HG03460 (cell line): Measurements from ENCODE around the gene TAF11L4.
"Not testable (repeated sequence)": the region's sequence is repeated elsewhere in the genome, so short reads cannot be mapped to it uniquely, and the experiment has no call there.

Source experiments
- ATAC-seq: cut with Tn5 transposase; IDR thresholded peaks from one replicate; pipeline ENCODE4 v1.9.1; 2021; ENCODE audit not compliant: unreplicated experiment

TAF11L4 gene

GRCh38 chr5:17521501-17521900 lies at the start of gene TAF11L4:
TAF11L4 (plus strand) TSS chr5:17521801.
- ATAC-seq = not testable (repeated sequence)

DNA sequence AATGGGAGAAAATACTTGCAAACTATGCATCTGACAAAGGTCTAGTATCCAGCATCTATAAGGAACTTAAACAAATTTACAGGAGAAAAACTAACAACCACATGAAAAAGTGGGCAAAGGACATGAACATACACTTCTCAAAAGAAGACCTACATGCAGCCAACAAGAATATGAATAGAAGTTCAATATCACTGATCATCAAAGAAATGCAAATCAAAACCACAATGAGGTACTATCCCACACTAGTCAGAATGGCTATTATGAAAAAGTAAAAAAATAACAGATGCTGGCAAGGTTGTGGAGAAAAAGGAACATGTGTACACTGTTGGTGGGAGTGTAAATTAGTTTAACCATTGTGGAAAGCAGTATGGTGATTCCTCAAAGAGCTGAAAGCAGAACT lies 46.5 kb upstream of the TAF11L4 start:
- not testable (repeated sequence) for ATAC-seq

DNA sequence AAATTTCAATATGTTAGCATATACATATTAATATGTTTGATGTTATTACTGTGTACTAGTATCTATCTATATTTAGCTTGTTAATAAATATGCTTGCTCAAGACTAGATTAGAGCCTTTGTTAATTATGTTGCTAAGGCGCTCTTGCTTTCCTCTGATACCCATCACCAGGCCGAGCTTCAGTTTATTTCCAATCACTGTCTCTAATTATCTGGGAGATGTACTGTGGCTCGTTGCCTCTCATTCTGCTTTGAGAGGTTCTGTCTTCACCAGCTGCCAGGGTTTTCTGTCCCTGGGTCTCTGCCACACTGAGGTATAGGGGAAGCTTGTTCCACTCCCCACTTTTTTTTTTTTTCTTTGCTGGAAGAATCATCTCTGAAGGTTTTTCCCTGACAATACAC lies 44.6 kb upstream of the TAF11L4 start:
- no peak for ATAC-seq

DNA sequence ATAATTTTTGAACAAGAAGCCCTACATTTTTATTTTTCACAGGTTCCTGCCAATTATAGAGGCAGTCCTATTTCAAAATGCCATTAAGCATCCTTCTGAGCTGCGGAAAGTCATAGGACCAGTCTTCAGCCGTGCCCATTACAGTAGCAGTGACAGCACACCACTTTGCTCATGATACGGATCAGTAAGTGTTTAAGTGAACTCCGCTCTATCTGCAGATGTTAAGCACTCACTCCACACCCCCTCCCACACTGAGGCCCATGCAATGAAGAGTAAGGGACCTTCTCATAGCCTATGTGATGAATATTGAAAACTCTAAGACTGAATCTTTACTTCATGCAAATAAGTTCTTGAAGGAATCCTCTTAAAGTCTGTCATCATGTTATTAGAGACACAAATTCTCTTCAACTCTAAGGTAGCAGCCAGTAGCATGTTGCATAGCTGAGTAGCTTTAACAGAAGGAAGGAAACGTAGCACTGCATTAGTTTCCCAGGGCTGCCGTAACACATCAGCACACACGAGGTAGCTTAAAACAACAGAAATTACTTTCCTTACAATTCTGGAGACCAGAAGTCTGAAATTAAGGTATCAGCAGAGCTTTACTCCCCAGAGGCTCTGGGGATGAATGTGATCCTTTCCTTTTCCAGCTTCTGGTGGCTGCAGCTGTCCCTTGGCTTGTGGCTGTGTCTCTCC lies 43.9 kb upstream of the TAF11L4 start:
- no peak for ATAC-seq

DNA sequence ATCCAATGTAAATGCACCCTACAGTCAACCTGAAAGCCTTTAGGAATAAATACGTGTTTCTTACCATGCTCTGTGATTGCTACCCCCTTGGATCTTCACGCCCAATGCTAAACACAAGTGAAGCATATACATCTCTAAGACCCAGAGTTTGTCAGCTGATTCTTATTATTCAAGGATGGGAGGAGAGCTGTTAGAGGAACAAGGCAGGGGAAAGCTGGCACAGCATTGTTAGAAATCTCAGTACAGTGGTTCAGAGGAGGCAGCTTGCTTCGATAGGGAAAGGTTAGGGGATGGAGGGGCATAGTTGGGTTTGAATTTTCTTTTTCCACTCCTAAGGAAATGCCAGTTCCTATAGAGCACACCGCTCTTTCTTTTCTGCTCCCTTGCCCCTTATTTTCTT lies 40.2 kb upstream of the TAF11L4 start:
- ATAC-seq = no peak

GRCh38 chr5:17482790-17483189 lies 38.8 kb upstream of the TAF11L4 start:
- ATAC-seq = no peak

DNA sequence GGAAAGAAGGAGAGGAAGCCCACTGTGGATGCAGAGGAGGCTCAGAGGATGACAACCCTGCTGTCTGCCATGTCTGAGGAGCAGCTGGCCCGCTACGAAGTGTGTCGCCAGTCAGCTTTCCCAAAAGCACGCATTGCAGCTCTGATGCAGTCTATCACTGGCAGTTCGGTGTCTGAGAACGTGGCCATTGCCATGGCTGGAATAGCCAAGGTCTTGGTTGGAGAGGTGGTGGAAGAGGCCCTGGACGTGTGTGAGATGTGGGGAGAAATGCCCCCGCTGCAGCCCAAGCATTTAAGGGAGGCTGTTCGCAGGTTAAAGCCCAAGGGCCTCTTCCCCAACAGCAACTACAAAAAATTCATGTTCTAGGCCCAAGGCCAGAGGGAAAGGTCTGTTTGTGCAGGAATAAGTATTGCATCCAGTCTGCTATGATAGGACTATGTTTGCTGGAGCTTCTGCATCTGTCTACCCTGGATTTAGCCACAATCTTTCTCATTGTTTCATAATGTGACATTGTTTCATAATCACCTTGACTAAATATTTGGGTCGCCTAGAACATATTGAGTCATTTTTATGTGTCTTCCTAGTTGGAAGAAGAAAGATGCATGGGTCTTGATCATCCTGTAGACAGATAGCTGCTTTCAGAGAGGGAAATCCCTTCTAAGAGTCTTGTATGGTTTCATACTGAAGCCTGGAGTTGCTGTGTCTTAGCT lies 35.0 kb upstream of the TAF11L4 start:
- not testable (repeated sequence) for ATAC-seq

GRCh38 chr5:17487174-17487512 lies 34.5 kb upstream of the TAF11L4 start:
- ATAC-seq = no peak

DNA sequence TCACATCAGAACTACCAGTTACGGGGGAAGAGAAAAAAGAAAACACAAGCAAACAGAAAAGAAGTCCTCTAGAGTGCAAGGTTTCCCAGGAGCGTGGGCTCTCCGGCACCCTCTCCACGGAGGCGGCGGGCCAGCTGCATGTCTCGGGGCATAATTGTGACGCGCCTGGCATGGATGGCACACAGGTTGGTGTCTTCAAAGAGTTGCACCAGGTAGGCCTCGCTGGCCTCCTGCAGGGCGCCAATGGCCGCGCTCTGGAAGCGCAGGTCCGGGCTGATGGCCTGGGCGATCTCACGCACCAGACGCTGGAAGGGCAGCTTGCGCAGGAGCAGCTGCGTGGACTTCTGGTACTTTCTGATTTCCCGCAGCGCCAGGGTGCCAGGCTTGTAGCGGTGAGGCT lies 30.3 kb upstream of the TAF11L4 start:
- ATAC-seq = not testable (repeated sequence)

- ATAC-seq = no peak
Measured at GRCh38 chr5:17492770-17493169, 28.8 kb upstream of the TAF11L4 start.

GRCh38 chr5:17497446-17497845 lies 24.2 kb upstream of the TAF11L4 start:
- no peak for ATAC-seq

DNA sequence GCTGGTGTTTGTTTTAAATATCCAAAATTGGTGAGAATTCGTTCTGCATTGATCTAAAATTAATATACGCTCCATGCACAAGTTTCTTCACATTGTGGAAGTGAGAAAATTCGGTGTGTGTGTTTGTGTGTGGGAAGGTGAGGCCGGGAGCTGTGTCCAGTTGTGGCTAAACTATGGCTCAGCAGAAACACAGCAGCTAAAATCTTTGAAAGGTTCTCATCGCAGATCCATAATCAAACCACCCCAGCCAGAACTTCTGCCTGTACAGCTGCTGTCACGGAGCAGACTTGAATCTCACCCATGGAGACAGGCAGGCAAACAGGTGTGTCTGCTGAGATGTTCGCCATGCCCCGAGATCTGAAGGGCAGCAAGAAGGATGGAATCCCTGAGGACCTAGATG lies 23.7 kb upstream of the TAF11L4 start, which contains the start of gene TAF11L2:
TSS of gene TAF11L2 (plus strand) at position 301 of the 400 bp plus-strand sequence.
- not testable (repeated sequence) for ATAC-seq

DNA sequence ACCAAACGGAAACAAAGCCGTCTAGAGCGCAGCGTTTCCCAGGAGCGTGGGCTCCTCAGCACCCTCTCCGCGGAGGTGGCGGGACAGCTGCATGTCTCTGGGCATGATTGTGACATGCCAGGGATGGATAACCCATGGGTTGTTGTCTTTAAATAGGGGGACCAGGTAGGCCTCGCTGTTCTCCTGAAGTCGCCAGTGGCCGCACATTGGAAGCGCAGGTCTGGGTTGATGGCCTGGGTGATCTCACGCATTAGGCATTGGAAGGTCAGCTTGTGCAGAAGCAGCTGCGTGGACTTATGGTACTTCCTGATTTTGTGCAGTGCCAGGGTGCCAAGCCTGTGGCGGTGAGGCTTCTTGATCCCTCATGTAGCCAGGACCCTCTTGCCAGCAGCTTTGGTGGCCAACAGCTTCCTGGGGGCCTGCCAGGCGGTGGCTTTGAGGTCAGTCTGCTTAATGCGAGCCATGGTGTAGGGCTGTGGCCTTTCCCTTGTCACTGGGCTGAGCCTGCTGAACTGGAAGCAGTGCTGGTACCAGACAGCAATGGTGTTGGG lies 9.8 kb upstream of the TAF11L4 start:
- no peak for ATAC-seq

- not testable (repeated sequence) for ATAC-seq
Measured at GRCh38 chr5:17517526-17517925, 4.1 kb upstream of the TAF11L4 start.

GRCh38 chr5:17518067-17518466 lies 3.5 kb upstream of the TAF11L4 start, which contains the start of gene TAF11L3:
TAF11L3 (plus strand) TSS chr5:17518367.
- not testable (repeated sequence) for ATAC-seq

GRCh38 chr5:17519508-17519907 lies 2.1 kb upstream of the TAF11L4 start:
- ATAC-seq = not testable (repeated sequence)

DNA sequence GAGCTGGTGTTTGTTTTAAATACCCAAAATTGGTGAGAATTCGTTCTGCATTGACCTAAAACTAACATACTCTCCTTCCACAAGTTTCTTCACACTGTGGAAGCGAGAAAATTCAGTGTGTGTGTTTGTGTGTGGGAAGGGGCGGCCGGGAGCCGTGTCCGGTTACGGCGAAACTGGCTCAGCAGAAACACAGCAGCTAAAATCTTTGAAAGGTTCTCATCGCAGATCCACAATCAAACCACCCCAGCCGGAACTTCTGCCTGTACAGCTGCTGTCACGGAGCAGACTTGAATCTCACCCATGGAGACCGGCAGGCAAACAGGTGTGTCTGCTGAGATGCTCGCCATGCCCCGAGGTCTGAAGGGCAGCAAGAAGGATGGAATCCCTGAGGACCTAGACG lies 3.3 kb downstream of the TAF11L4 start, which contains the start of gene TAF11L5:
TSS of gene TAF11L5 (plus strand) at position 301 of the 400 bp plus-strand sequence.
- ATAC-seq = not testable (repeated sequence)

DNA sequence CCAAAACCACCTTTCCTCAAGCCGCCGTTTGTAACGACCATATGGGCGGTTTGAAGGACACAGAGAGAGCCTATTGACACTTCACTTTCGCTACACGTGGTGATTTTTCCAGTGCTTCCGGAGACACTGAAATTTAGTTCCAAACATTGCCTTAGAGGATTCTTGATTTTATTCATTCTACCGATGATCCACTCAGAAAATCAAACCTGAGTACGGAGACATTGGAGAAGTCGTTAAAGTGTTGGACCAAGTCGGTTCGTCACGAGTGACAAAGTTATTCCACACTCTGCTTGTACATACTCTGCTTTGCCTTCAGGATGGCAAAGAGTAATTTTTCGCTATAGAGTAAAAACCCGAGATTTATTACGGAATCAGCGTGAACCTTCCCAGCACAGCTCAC lies 4.9 kb downstream of the TAF11L4 start:
- ATAC-seq = not testable (repeated sequence)

DNA sequence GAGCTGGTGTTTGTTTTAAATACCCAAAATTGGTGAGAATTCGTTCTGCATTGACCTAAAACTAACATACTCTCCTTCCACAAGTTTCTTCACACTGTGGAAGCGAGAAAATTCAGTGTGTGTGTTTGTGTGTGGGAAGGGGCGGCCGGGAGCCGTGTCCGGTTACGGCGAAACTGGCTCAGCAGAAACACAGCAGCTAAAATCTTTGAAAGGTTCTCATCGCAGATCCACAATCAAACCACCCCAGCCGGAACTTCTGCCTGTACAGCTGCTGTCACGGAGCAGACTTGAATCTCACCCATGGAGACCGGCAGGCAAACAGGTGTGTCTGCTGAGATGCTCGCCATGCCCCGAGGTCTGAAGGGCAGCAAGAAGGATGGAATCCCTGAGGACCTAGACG lies 6.8 kb downstream of the TAF11L4 start, which contains the start of gene TAF11L6:
TSS of gene TAF11L6 (plus strand) at position 301 of the 400 bp plus-strand sequence.
- ATAC-seq = not testable (repeated sequence)
